ENCODE data around the gene TOM1L2.

TOM1L2 gene

DNA sequence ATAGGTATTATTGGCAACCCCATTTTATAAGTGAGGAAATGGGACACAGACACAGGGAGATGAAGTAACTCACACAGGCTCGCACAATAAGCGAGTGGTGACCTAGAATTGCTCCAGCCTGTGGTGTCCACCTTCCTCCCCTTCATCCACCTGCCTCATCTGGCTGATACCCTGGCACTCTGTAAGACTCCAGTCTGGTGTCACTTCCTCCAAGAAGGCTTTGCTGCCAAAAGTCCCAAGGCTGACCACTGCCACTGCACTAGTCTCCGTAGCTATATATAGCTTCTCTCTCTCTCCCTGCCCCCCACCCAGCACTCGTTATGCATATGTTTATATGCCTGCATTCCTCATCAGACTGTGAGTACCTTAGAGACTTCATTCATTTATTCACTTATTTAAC lies 69.3 kb downstream of the TOM1L2 start:
- no peaks in the 10 kb centered on the region for H3K9me2 ChIP-seq (replicated peaks; ENCODE audit: control insufficient read depth, low read length)
- no peaks in the 10 kb centered on the region for H3K36me3 ChIP-seq (ENCODE audit: control insufficient read depth, low read length)
- no peaks in the 10 kb centered on the region for H3K27me3 ChIP-seq (ENCODE audit: control insufficient read depth, low read length)
- no peaks in the 10 kb centered on the region for H3F3A ChIP-seq (ENCODE audit: control insufficient read depth, insufficient read depth)
- H4K20me1 ChIP-seq (ENCODE audit: control insufficient read depth, insufficient read depth, low read depth, low read length) = no peaks in the 10 kb centered on the region
- TF ChIP-seq EZH2phosphoT487 (IDR thresholded peaks at IDR 0.05; ENCODE audit: borderline replicate concordance, low read length) (no peak), CTCF (IDR thresholded peaks at IDR 0.05; ENCODE audit: low read depth, low read length, poor library complexity, severe bottlenecking) (no peak)
- H3K9me3 ChIP-seq (ENCODE audit: control insufficient read depth, insufficient read depth, low read length) = no peaks in the 10 kb centered on the region
- H3K79me2 ChIP-seq (ENCODE audit: control insufficient read depth, low read length) = no peaks in the 10 kb centered on the region
- no peak overlapping the region for H3K27ac ChIP-seq (ENCODE audit: low read depth, low read length)
- H3K4me2 ChIP-seq (ENCODE audit: low read length) = no peak overlapping the region
- no peaks in the 10 kb centered on the region for H3K4me1 ChIP-seq (ENCODE audit: control insufficient read depth, low read length)
- no peak overlapping the region for H3K4me3 ChIP-seq (ENCODE audit: low read length)

- Histone ChIP-seq H3K9me2 (replicated peaks; ENCODE audit: control insufficient read depth, low read length) (no peaks in the 10 kb centered on the region), H3K4me2 (ENCODE audit: low read length) (no peak overlapping the region), H3K4me1 (ENCODE audit: control insufficient read depth, low read length) (no peaks in the 10 kb centered on the region), H4K20me1 (ENCODE audit: control insufficient read depth, insufficient read depth, low read depth, low read length) (no peaks in the 10 kb centered on the region), H3K27ac (ENCODE audit: low read depth, low read length) (no peak overlapping the region), H3F3A (ENCODE audit: control insufficient read depth, insufficient read depth) (no peaks in the 10 kb centered on the region), H3K36me3 (ENCODE audit: control insufficient read depth, low read length) (no peaks in the 10 kb centered on the region), H3K4me3 (ENCODE audit: low read length) (no peak overlapping the region), H3K9me3 (ENCODE audit: control insufficient read depth, insufficient read depth, low read length) (no peaks in the 10 kb centered on the region), H3K79me2 (ENCODE audit: control insufficient read depth, low read length) (no peaks in the 10 kb centered on the region), H3K27me3 (ENCODE audit: control insufficient read depth, low read length) (no peaks in the 10 kb centered on the region)
- TF ChIP-seq CTCF (IDR thresholded peaks at IDR 0.05; ENCODE audit: low read depth, low read length, poor library complexity, severe bottlenecking) = peak; percentile 45
- no peak for TF ChIP-seq EZH2phosphoT487 (IDR thresholded peaks at IDR 0.05; ENCODE audit: borderline replicate concordance, low read length)
Measured at GRCh38 chr17:17902376-17902775, 69.8 kb downstream of the TOM1L2 start.

DNA sequence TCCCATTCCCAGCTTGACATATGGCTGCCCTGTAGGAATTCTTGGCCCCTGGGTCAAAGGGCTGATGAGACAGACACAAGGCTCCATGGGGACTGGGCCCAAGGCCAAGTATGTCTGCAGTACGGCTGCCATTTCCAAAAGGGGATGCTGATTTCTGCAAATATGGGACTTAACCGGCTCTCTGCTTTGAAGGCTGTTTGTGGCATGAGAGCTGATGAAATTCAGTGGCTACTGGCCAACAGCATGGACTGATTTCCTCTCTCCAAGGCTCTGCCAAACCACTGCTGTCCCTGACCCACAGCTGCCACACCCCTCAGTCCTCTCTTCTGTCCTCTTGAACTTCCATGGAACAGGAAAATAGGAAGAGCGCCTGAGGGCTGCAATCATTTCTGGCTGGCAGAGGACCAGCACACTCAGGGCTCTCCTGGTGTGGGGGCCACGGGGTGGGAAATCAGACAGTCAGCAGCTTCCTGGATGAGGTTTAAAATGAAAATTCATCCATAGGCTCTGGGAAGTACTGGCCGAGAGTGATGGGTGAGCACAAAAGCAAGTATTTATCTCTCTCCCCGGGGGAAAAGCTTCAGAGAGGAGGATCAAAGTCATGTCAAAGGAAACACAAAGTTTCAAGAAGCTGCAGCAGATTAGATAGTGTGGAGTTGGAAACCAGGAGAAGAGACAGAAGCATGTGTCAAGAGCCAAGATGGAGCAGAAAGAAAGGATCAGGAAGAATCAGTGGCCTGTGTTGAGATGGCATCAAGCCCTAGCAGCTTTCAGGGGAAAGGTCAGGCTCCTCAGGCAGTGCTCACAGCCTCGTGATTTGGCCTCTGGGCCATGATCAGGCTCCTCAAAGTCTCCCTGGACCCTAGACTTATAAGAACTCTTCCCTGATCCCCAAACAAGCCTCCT lies 71.3 kb downstream of the TOM1L2 start:
- Histone ChIP-seq H3K9me3 (ENCODE audit: control insufficient read depth, insufficient read depth, low read length) (no peaks in the 10 kb centered on the region), H3K27ac (ENCODE audit: low read depth, low read length) (no peak overlapping the region), H3K79me2 (ENCODE audit: control insufficient read depth, low read length) (no peaks in the 10 kb centered on the region), H3K4me3 (ENCODE audit: low read length) (no peak overlapping the region), H3K4me2 (ENCODE audit: low read length) (no peak overlapping the region), H3K9me2 (replicated peaks; ENCODE audit: control insufficient read depth, low read length) (no peaks in the 10 kb centered on the region), H3K4me1 (ENCODE audit: control insufficient read depth, low read length) (no peaks in the 10 kb centered on the region), H3K27me3 (ENCODE audit: control insufficient read depth, low read length) (no peaks in the 10 kb centered on the region), H3F3A (ENCODE audit: control insufficient read depth, insufficient read depth) (no peaks in the 10 kb centered on the region), H4K20me1 (ENCODE audit: control insufficient read depth, insufficient read depth, low read depth, low read length) (no peaks in the 10 kb centered on the region), H3K36me3 (ENCODE audit: control insufficient read depth, low read length) (no peaks in the 10 kb centered on the region)
- TF ChIP-seq EZH2phosphoT487 (IDR thresholded peaks at IDR 0.05; ENCODE audit: borderline replicate concordance, low read length) (no peak), CTCF (IDR thresholded peaks at IDR 0.05; ENCODE audit: low read depth, low read length, poor library complexity, severe bottlenecking) (no peak)
